ENCODE data around the gene EVC2.
"Not testable (repeated sequence)": the region's sequence is repeated elsewhere in the genome, so short reads cannot be mapped to it uniquely, and the experiment has no call there.

Gene EVC2

GRCh38 chr4:5734853-5735252 lies 26.5 kb upstream of the EVC2 start:
- Histone ChIP-seq H3K4me1 (no peaks in the 10 kb centered on the region), H3K27me3 (ENCODE audit: control insufficient read depth, insufficient read depth, low read length) (no peaks in the 10 kb centered on the region), H3K27ac (no peak overlapping the region), H2AFZ (no peak overlapping the region), H3K9me3 (ENCODE audit: control insufficient read depth, low read length) (no peaks in the 10 kb centered on the region), H3K4me2 (ENCODE audit: low read length) (no peak overlapping the region), H3K36me3 (ENCODE audit: control insufficient read depth, insufficient read depth, low read length) (no peaks in the 10 kb centered on the region), H3K79me2 (no peaks in the 10 kb centered on the region), H3K4me3 (ENCODE audit: low read depth, low read length) (no peak overlapping the region), H3K9ac (no peak overlapping the region)
- TF ChIP-seq CTCF (IDR thresholded peaks at IDR 0.05) = no peak

- Histone ChIP-seq H3K4me3 (ENCODE audit: low read depth, low read length) (no peak overlapping the region), H3K4me2 (ENCODE audit: low read length) (no peak overlapping the region), H3K27ac (no peak overlapping the region), H3K9me3 (ENCODE audit: control insufficient read depth, low read length) (no peaks in the 10 kb centered on the region), H3K4me1 (no peaks in the 10 kb centered on the region), H3K27me3 (ENCODE audit: control insufficient read depth, insufficient read depth, low read length) (no peaks in the 10 kb centered on the region), H2AFZ (no peak overlapping the region), H3K79me2 (no peaks in the 10 kb centered on the region), H3K36me3 (ENCODE audit: control insufficient read depth, insufficient read depth, low read length) (no peaks in the 10 kb centered on the region), H3K9ac (no peak overlapping the region)
- no peak for TF ChIP-seq CTCF (IDR thresholded peaks at IDR 0.05)
Observed at GRCh38 chr4:5732158-5732557, 23.8 kb upstream of the EVC2 start.

GRCh38 chr4:5730993-5731990 lies 22.9 kb upstream of the EVC2 start:
- Histone ChIP-seq H3K27ac (no peak overlapping the region), H3K9ac (no peak overlapping the region), H3K4me2 (ENCODE audit: low read length) (no peak overlapping the region), H3K9me3 (ENCODE audit: control insufficient read depth, low read length) (no peaks in the 10 kb centered on the region), H2AFZ (no peak overlapping the region), H3K36me3 (ENCODE audit: control insufficient read depth, insufficient read depth, low read length) (no peaks in the 10 kb centered on the region), H3K27me3 (ENCODE audit: control insufficient read depth, insufficient read depth, low read length) (no peaks in the 10 kb centered on the region), H3K79me2 (no peaks in the 10 kb centered on the region), H3K4me1 (no peaks in the 10 kb centered on the region), H3K4me3 (ENCODE audit: low read depth, low read length) (no peak overlapping the region)
- TF ChIP-seq CTCF (IDR thresholded peaks at IDR 0.05) = no peak

DNA sequence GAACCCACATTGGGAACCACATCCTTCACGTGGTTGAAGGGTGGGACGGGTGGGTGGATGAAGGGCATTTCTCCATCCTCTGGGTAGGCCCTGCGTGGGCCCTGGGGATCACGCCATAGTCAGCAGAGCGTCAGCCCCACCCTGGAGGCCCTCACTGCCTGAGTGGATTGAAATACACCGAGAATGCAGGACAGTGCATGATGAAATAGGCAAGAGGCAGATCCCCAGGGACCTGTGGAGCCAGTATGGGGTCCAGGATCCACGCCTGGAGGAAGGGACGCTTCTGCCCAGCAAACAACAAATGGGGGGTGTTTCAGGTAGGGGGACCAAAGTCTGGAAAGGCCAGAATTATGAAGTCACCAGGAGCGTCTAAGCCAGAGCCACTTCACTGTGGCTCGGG lies 22.1 kb upstream of the EVC2 start:
- no peak overlapping the region for H3K4me3 ChIP-seq (ENCODE audit: low read depth, low read length)
- H3K27me3 ChIP-seq (ENCODE audit: control insufficient read depth, insufficient read depth, low read length) = no peaks in the 10 kb centered on the region
- H3K27ac ChIP-seq = no peak overlapping the region
- H3K9me3 ChIP-seq (ENCODE audit: control insufficient read depth, low read length) = no peaks in the 10 kb centered on the region
- no peaks in the 10 kb centered on the region for H3K79me2 ChIP-seq
- H3K9ac ChIP-seq = no peak overlapping the region
- H2AFZ ChIP-seq = no peak overlapping the region
- no peak overlapping the region for H3K4me2 ChIP-seq (ENCODE audit: low read length)
- no peak for TF ChIP-seq CTCF (IDR thresholded peaks at IDR 0.05)
- no peaks in the 10 kb centered on the region for H3K36me3 ChIP-seq (ENCODE audit: control insufficient read depth, insufficient read depth, low read length)
- H3K4me1 ChIP-seq = no peaks in the 10 kb centered on the region

- not testable (repeated sequence) for H3K4me3 ChIP-seq (ENCODE audit: low read depth, low read length); H3K9ac ChIP-seq; H3K4me2 ChIP-seq (ENCODE audit: low read length); H3K27me3 ChIP-seq (ENCODE audit: control insufficient read depth, insufficient read depth, low read length); H3K36me3 ChIP-seq (ENCODE audit: control insufficient read depth, insufficient read depth, low read length); H3K79me2 ChIP-seq; H3K9me3 ChIP-seq (ENCODE audit: control insufficient read depth, low read length); H2AFZ ChIP-seq; H3K27ac ChIP-seq; H3K4me1 ChIP-seq
Observed at GRCh38 chr4:5728412-5728811, 20.1 kb upstream of the EVC2 start.

Measured in parathyroid adenoma (tissue), 2 donors.